Vagina (tissue), 2 donors: ENCODE measurements around the gene BRINP2.

Source experiments
- POLR2A ChIP-seq, 2 donors: fragments of 450-650 bp; IDR thresholded peaks; one replicate each; pipeline ENCODE4 v1.6.1; 2017; ENCODE audit warnings: antibody characterized with exemption in 2 of 2, mild to moderate bottlenecking in 2 of 2, moderate library complexity in 2 of 2
- POLR2AphosphoS5 ChIP-seq, 2 donors: sonication (generic); formaldehyde crosslinking; IDR thresholded peaks; one replicate each; pipeline ENCODE4 v1.9.0; 2017; ENCODE audit warnings: antibody characterized with exemption in 2 of 2, mild to moderate bottlenecking in 2 of 2, low read depth in 1 of 2; ENCODE audit not compliant: insufficient read depth in 1 of 2
- TF ChIP-seq, protein P1 (sequence below), 3 experiments: fragments of 450-650 bp in 2 of 3; fragments of 200-600 bp in 1 of 3; sonication (generic) in 1 of 3; IDR thresholded peaks; one replicate each; pipeline ENCODE4 v1.5.1; 2017 to 2019; ENCODE audit warnings: antibody characterized with exemption in 3 of 3, mild to moderate bottlenecking in 2 of 3, moderate library complexity in 2 of 3

DNA sequence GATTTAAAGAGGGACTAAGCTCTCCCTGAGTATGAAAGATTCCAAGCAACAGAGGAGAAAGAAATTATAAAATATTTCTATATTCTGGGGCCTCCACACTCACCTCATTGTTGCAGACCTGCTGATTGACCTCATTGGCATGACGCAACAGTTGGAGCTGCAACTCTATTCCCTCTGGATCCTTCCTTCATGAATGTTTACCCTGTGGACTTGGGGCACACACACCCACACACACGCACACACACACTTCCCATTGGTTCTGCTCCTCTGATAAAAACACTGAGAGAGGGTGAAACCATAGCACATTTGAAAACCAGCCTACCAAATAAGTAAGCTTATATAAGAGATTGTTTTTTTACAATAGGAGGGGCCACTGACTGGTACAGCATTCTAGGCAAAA lies 159.1 kb downstream of the BRINP2 start:
- TF ChIP-seq, protein P1, sequence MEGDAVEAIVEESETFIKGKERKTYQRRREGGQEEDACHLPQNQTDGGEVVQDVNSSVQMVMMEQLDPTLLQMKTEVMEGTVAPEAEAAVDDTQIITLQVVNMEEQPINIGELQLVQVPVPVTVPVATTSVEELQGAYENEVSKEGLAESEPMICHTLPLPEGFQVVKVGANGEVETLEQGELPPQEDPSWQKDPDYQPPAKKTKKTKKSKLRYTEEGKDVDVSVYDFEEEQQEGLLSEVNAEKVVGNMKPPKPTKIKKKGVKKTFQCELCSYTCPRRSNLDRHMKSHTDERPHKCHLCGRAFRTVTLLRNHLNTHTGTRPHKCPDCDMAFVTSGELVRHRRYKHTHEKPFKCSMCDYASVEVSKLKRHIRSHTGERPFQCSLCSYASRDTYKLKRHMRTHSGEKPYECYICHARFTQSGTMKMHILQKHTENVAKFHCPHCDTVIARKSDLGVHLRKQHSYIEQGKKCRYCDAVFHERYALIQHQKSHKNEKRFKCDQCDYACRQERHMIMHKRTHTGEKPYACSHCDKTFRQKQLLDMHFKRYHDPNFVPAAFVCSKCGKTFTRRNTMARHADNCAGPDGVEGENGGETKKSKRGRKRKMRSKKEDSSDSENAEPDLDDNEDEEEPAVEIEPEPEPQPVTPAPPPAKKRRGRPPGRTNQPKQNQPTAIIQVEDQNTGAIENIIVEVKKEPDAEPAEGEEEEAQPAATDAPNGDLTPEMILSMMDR (IDR thresholded peaks at IDR 0.05) = no peak
- TF ChIP-seq POLR2A (IDR thresholded peaks at IDR 0.05) = no peak
- TF ChIP-seq POLR2AphosphoS5 (IDR thresholded peaks at IDR 0.05; ENCODE audit: insufficient read depth in 1 of 2, low read depth in 1 of 2) = no peak
